ENCODE measurements around the gene CISH.
A peak's percentile ranks its signal among the peaks of the same experiment; 100 is the strongest.

The CISH gene

GRCh38 chr3:50572158-50572557 is 39.4 kb downstream of the CISH start:
- peak in 40 of 51 donors; percentile 4 to 70 (median 40) for DNase-seq

- no peak for DNase-seq
These were observed 40.1 kb downstream of the CISH start for GRCh38 chr3:50571486-50571885.

- DNase-seq: no peak
These were observed 40.9 kb downstream of the CISH start for GRCh38 chr3:50570508-50571279.

- peak; percentile 83 to 99 (median 94) for DNase-seq
These were observed 42.4 kb downstream of the CISH start, which contains the start of gene HEMK1 for GRCh38 chr3:50568947-50569749. TSS of gene HEMK1 (plus strand) at chr3:50569522. CDS start at chr3:50571105, 1,583 bp downstream.

GRCh38 chr3:50567386-50568167 is 44.0 kb downstream of the CISH start, which contains the start of gene C3orf18:
TSS of gene C3orf18 (minus strand) at chr3:50567747. CDS start at chr3:50565699, 2,048 bp downstream.
- peak; percentile 42 to 93 (median 84) for DNase-seq

- no peak for DNase-seq
These were observed 44.6 kb downstream of the CISH start for GRCh38 chr3:50567011-50567385.

- no peak for DNase-seq
These were observed 47.3 kb downstream of the CISH start for GRCh38 chr3:50564321-50564720.

GRCh38 chr3:50563867-50564266 is 47.7 kb downstream of the CISH start:
- no peak for DNase-seq

GRCh38 chr3:50562861-50563260 is 48.7 kb downstream of the CISH start:
- no peak for DNase-seq

- no peak for DNase-seq
These were observed 51.9 kb downstream of the CISH start for GRCh38 chr3:50559702-50560101.

GRCh38 chr3:50557915-50558314 is 53.7 kb downstream of the CISH start:
- DNase-seq: no peak

- no peak for DNase-seq
These were observed 54.5 kb downstream of the CISH start for GRCh38 chr3:50557106-50557505.

Measured in hypothalamus (tissue), 51 donors.